Activated T-helper 1 cell treated with anti-CD3 and anti-CD28 coated beads, Interleukin-12 subunit alpha, Interleukin-12 subunit beta, Interleukin-2, Interleukin-4 antibody, amounts not matched to agents 30 ng/mL and 10 ng/mL and 1 ng/mL, durations not matched to agents 14 hours and 24 hours and 36 hours (primary cell): ENCODE measurements around the gene BASP1. TPM values are rescaled to one million over a fixed set of nuclear protein-coding genes. Genes with fewer than 3 reads are reported as not detected.

ENCODE experiments used
- DNase-seq: peaks from one replicate; pipeline ENCODE4 v3.0.0; 2021; ENCODE audit warnings: low spot score
- H3K27ac Mint-ChIP-seq: one replicate; pipeline ENCODE4 v1.8.0; 2021; ENCODE audit warnings: mild to moderate bottlenecking, mixed read lengths
- H3K27me3 Mint-ChIP-seq: one replicate; pipeline ENCODE4 v1.8.0; 2022; ENCODE audit warnings: mild to moderate bottlenecking, moderate library complexity, mixed read lengths; ENCODE audit not compliant: insufficient read depth
- H3K36me3 Mint-ChIP-seq: one replicate; pipeline ENCODE4 v1.8.0; 2021; ENCODE audit warnings: low read depth, mixed read lengths
- H3K4me1 Mint-ChIP-seq: one replicate; pipeline ENCODE4 v1.8.0; 2021; ENCODE audit warnings: low read depth, mixed read lengths
- H3K4me3 Mint-ChIP-seq: one replicate; pipeline ENCODE4 v1.8.0; 2021; ENCODE audit warnings: mild to moderate bottlenecking, moderate library complexity, mixed read lengths
- H3K9me3 Mint-ChIP-seq: one replicate; pipeline ENCODE4 v1.8.0; 2021; ENCODE audit warnings: mixed read lengths
- intact Hi-C: fragments of 100-400 bp; cut with micrococcal nuclease; formaldehyde crosslinking; loops from one replicate; pipeline ENCODE4 v1.15.1; 2024
- total RNA-seq: library from RNA; stranded (reverse); gene quantifications from 2 replicates; pipeline ENCODE4 v1.2.3, GENCODE V29; 2022

BASP1 gene
- total RNA-seq, 1 donor from 2014 or later = 1.0 TPM

- peaks cover 36% of the 10 kb centered on the region for H3K27me3 Mint-ChIP-seq
- intact Hi-C loops = no loop called here
- no peaks in the 10 kb centered on the region for H3K9me3 Mint-ChIP-seq
- no peak overlapping the region for H3K27ac Mint-ChIP-seq
- peaks cover 3% of the 10 kb centered on the region for H3K36me3 Mint-ChIP-seq
- peak overlapping the region; percentile 22 for H3K4me3 Mint-ChIP-seq
- H3K4me1 Mint-ChIP-seq = peaks cover 8% of the 10 kb centered on the region
- DNase-seq = no peak
Observed at GRCh38 chr5:17219469-17219868, 2.0 kb downstream of the BASP1 start.

- Mint-ChIP-seq H3K4me1 (peaks cover 8% of the 10 kb centered on the region), H3K36me3 (peaks cover 3% of the 10 kb centered on the region), H3K9me3 (no peaks in the 10 kb centered on the region), H3K4me3 (no peak overlapping the region), H3K27ac (no peak overlapping the region), H3K27me3 (peaks cover 36% of the 10 kb centered on the region)
- DNase-seq = no peak
- intact Hi-C loops = no loop called here
Observed at GRCh38 chr5:17219992-17220391, 2.6 kb downstream of the BASP1 start.

DNA sequence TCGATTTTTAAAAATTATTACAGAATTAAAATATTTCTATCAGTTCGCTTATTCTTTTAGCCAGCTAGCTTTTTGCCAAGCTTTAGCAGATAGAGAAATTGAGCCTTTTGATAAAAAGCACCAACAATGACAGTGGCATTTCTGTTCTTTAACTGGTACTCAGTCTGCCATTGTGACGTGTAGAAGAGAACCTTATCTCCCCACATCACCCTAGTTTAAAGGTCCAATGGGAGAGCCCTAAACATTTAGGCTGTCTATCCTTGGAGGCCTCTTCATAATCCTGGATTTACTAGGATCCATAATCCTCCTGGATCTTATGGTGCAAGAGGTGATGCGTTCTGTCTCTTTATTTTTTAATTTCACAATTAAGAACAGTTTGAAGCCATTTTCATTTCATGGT is 3.0 kb downstream of the BASP1 start:
- H3K27me3 Mint-ChIP-seq = peaks cover 34% of the 10 kb centered on the region
- intact Hi-C loops = no loop called here
- H3K4me1 Mint-ChIP-seq = peaks cover 8% of the 10 kb centered on the region
- H3K36me3 Mint-ChIP-seq = peaks cover 3% of the 10 kb centered on the region
- no peak overlapping the region for H3K27ac Mint-ChIP-seq
- H3K4me3 Mint-ChIP-seq = no peak overlapping the region
- no peaks in the 10 kb centered on the region for H3K9me3 Mint-ChIP-seq
- DNase-seq = no peak

- H3K27me3 Mint-ChIP-seq = peaks cover 19% of the 10 kb centered on the region
- H3K9me3 Mint-ChIP-seq = no peaks in the 10 kb centered on the region
- no peaks in the 10 kb centered on the region for H3K4me1 Mint-ChIP-seq
- peaks cover 3% of the 10 kb centered on the region for H3K36me3 Mint-ChIP-seq
- no peak for DNase-seq
- intact Hi-C loops = no loop called here
- H3K4me3 Mint-ChIP-seq = no peak overlapping the region
- H3K27ac Mint-ChIP-seq = no peak overlapping the region
Observed at GRCh38 chr5:17221843-17222636, 4.6 kb downstream of the BASP1 start.

- Mint-ChIP-seq H3K27me3 (peaks cover 19% of the 10 kb centered on the region), H3K4me3 (no peak overlapping the region), H3K4me1 (no peaks in the 10 kb centered on the region), H3K27ac (no peak overlapping the region), H3K9me3 (no peaks in the 10 kb centered on the region), H3K36me3 (peaks cover 3% of the 10 kb centered on the region)
- intact Hi-C loops = no loop called here
- no peak for DNase-seq
Observed at GRCh38 chr5:17222664-17223063, 5.2 kb downstream of the BASP1 start.

DNA sequence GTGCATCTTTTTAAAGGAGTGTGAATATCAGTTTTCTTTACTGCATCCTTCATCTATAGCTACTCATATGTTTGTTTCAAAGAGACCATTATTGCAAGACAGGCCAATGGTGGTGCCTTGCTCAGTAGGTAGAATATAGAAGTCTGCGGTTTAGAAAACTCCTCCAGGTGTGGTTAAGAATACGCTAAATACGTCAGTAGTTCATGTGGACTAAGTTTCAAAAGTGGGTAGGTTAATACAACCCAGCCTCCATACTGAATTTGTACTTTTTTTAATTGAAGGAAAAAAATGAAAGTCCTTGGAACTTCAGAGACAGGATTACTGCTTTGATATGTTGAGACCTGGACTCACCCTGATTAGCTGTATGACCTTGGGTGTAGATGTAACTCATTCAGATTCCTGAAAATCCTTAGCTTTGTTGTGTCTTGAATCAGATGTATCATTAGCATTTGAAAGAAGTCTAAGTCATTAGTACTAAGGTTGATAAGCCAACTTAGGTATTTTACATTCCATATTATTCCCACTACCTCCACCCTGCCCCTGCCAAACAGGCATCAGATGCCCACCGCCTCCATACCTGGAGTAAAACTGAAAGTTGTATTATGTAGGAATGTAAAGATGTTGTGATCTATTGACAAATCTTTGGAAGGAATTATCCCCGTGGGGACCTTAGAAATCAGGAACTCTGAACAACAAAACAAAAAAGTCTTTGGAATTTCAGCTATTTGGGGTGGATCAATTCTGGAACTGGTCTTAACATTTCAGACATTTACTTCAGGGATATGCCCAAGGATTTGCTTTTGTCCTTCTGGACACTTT is 6.1 kb downstream of the BASP1 start:
- Mint-ChIP-seq H3K27me3 (peaks cover 19% of the 10 kb centered on the region), H3K36me3 (peaks cover 3% of the 10 kb centered on the region), H3K4me1 (peaks cover 2% of the 10 kb centered on the region), H3K4me3 (no peak overlapping the region), H3K27ac (no peak overlapping the region), H3K9me3 (no peaks in the 10 kb centered on the region)
- DNase-seq = no peak
- intact Hi-C loops = no loop called here

GRCh38 chr5:17224858-17225511 is 7.6 kb downstream of the BASP1 start:
- Mint-ChIP-seq H3K9me3 (no peaks in the 10 kb centered on the region), H3K27ac (no peak overlapping the region), H3K4me1 (peaks cover 11% of the 10 kb centered on the region), H3K27me3 (peaks cover 5% of the 10 kb centered on the region), H3K4me3 (no peak overlapping the region), H3K36me3 (no peaks in the 10 kb centered on the region)
- intact Hi-C loops = no loop called here
- DNase-seq = no peak

GRCh38 chr5:17225520-17225919 is 8.1 kb downstream of the BASP1 start:
- H3K4me1 Mint-ChIP-seq = peaks cover 11% of the 10 kb centered on the region
- H3K27ac Mint-ChIP-seq = no peak overlapping the region
- H3K36me3 Mint-ChIP-seq = no peaks in the 10 kb centered on the region
- no peak for DNase-seq
- peaks cover 2% of the 10 kb centered on the region for H3K27me3 Mint-ChIP-seq
- no peak overlapping the region for H3K4me3 Mint-ChIP-seq
- intact Hi-C loops = no loop called here
- no peaks in the 10 kb centered on the region for H3K9me3 Mint-ChIP-seq

GRCh38 chr5:17227868-17228267 is 10.4 kb downstream of the BASP1 start:
- H3K27me3 Mint-ChIP-seq = no peaks in the 10 kb centered on the region

GRCh38 chr5:17228821-17229291 is 11.4 kb downstream of the BASP1 start:
- intact Hi-C loops = no loop called here
- no peak for DNase-seq
- Mint-ChIP-seq H3K36me3 (no peaks in the 10 kb centered on the region), H3K27me3 (no peaks in the 10 kb centered on the region), H3K4me1 (peaks cover 11% of the 10 kb centered on the region), H3K4me3 (no peak overlapping the region), H3K9me3 (no peaks in the 10 kb centered on the region), H3K27ac (no peak overlapping the region)

More at GRCh38 chr5:17227868-17228267, 10.4 kb downstream of the BASP1 start:
- Mint-ChIP-seq H3K9me3 (no peaks in the 10 kb centered on the region), H3K27ac (no peak overlapping the region), H3K36me3 (no peaks in the 10 kb centered on the region), H3K4me1 (peaks cover 11% of the 10 kb centered on the region), H3K4me3 (no peak overlapping the region)
- intact Hi-C loops = no loop called here
- DNase-seq = no peak

DNA sequence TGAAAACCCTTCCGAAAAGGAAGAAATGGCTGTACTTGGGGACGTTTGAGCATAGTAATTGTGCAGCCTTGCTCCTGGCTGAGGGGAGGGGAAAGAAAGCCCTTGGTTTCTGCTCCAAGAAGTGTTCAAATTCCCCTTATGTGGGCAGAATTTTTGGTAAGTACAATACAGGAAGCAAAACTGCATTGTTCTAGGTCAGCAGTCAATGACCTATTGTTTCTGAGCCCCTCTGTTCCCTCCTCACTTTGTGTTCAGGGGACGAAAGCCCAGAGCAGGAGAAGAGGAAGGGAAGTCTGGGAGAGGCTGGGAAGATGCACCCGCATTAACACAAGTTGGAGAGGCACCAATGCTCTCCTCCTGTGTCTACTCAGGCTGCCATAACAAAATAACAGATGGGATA is 11.9 kb downstream of the BASP1 start:
- no peak overlapping the region for H3K27ac Mint-ChIP-seq
- intact Hi-C loops = no loop called here
- H3K9me3 Mint-ChIP-seq = no peaks in the 10 kb centered on the region

GRCh38 chr5:17230191-17230590 is 12.8 kb downstream of the BASP1 start:
- Mint-ChIP-seq H3K36me3 (no peaks in the 10 kb centered on the region), H3K9me3 (no peaks in the 10 kb centered on the region), H3K4me3 (no peak overlapping the region), H3K27me3 (no peaks in the 10 kb centered on the region), H3K27ac (no peak overlapping the region), H3K4me1 (peaks cover 11% of the 10 kb centered on the region)
- no peak for DNase-seq
- intact Hi-C loops = no loop called here

More for the DNA sequence above, 11.9 kb downstream of the BASP1 start:
- no peaks in the 10 kb centered on the region for H3K27me3 Mint-ChIP-seq
- no peak overlapping the region for H3K4me3 Mint-ChIP-seq
- H3K4me1 Mint-ChIP-seq = peaks cover 11% of the 10 kb centered on the region
- H3K36me3 Mint-ChIP-seq = no peaks in the 10 kb centered on the region
- DNase-seq = no peak
